Stimulated activated naive CD4-positive, alpha-beta T cell treated with Interleukin-2 at 50 U/mL for 16 hours (primary cell): ENCODE measurements around the gene KRTAP5-11.
"Not testable (repeated sequence)": the region's sequence is repeated elsewhere in the genome, so short reads cannot be mapped to it uniquely, and the experiment has no call there.

Experiments
- DNase-seq: peaks from one replicate; lab custom pipeline; 2025; lab: John Stamatoyannopoulos, UW

KRTAP5-11 gene

GRCh38 chr11:71580057-71581003 lies 2.3 kb downstream of the KRTAP5-11 start:
- no peak for DNase-seq

- not testable (repeated sequence) for DNase-seq
These were observed 3.2 kb downstream of the KRTAP5-11 start for GRCh38 chr11:71579513-71579912.

GRCh38 chr11:71577469-71578004 lies 5.1 kb downstream of the KRTAP5-11 start:
- DNase-seq, result no peak

- DNase-seq, result not testable (repeated sequence)
These were observed 5.8 kb downstream of the KRTAP5-11 start for GRCh38 chr11:71576688-71577465.

- DNase-seq, result no peak
These were observed 6.8 kb downstream of the KRTAP5-11 start for GRCh38 chr11:71575723-71576424.

GRCh38 chr11:71574418-71574817 lies 8.3 kb downstream of the KRTAP5-11 start:
- DNase-seq, result no peak

- no peak for DNase-seq
These were observed 9.9 kb downstream of the KRTAP5-11 start for GRCh38 chr11:71572811-71573210.

- not testable (repeated sequence) for DNase-seq
These were observed 11.4 kb downstream of the KRTAP5-11 start for GRCh38 chr11:71571101-71571850.

GRCh38 chr11:71568704-71569349 lies 13.8 kb downstream of the KRTAP5-11 start:
- no peak for DNase-seq

GRCh38 chr11:71567633-71568032 lies 15.0 kb downstream of the KRTAP5-11 start:
- not testable (repeated sequence) for DNase-seq

- not testable (repeated sequence) for DNase-seq
These were observed 15.8 kb downstream of the KRTAP5-11 start for GRCh38 chr11:71566626-71567599.

- no peak for DNase-seq
These were observed 16.5 kb downstream of the KRTAP5-11 start for GRCh38 chr11:71566081-71566620.

GRCh38 chr11:71565263-71565662 lies 17.4 kb downstream of the KRTAP5-11 start, which contains the start of gene KRTAP5-10:
Gene KRTAP5-10 (plus strand): TSS chr11:71565563. CDS start chr11:71565588, 25 bp downstream.
- no peak for DNase-seq

- DNase-seq, result no peak
These were observed 18.2 kb downstream of the KRTAP5-11 start for GRCh38 chr11:71564430-71564829.

- DNase-seq, result no peak
These were observed 19.3 kb downstream of the KRTAP5-11 start for GRCh38 chr11:71563406-71563805.

GRCh38 chr11:71562120-71562519 lies 20.6 kb downstream of the KRTAP5-11 start:
- DNase-seq, result no peak

GRCh38 chr11:71558996-71559395 lies 23.7 kb downstream of the KRTAP5-11 start:
- DNase-seq, result no peak

- DNase-seq, result no peak
These were observed 25.4 kb downstream of the KRTAP5-11 start for GRCh38 chr11:71557257-71557656.

GRCh38 chr11:71556018-71556417 lies 26.7 kb downstream of the KRTAP5-11 start:
- DNase-seq, result no peak
